ENCODE data around the gene BDNF. TPM values are rescaled to one million over a fixed set of nuclear protein-coding genes. Genes with fewer than 3 reads are reported as not detected.

Gene BDNF
- total and polyA plus RNA-seq, 2 experiments from 2014 or later = 5.1 to 5.2 TPM

DNA sequence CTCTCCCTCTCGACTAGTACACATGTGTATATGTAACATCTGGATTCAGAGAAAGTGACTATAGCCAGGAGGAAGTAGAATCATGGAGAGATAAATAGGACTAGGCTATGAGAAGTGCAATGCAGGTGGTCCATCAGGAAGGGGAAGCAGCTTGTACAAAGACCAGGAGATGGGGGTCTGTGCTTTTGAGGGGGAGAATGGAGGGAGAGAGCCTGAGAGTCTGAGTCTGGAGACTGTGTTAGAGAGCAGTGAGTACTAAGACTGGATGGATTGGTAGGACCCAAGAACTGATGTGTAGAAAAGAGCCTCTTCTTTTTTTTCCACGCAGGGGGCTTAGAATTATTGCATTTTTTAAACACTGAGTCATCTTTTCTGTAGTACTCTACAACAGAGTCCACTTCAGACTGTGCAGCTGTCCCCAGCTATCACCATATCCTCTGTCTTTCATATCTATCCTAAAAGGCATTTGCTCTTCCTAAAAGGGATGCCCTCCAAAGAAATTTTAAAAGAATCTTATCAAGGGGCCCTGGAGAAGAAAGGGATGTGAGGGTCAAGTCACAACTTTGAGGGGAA lies 80.4 kb downstream of the BDNF start:
- peaks cover 84% of the 10 kb centered on the region for H3K36me3 ChIP-seq (ENCODE audit: insufficient read depth)
- Mint-ChIP-seq H3K4me3 (no peak overlapping the region; the same call in 2 of the 3 replicates), H3K27me3 (ENCODE audit: insufficient read depth, low read depth, poor library complexity) (peaks cover 18% of the 10 kb centered on the region)

More for the DNA sequence above, 80.4 kb downstream of the BDNF start:
- no peak overlapping the region for H3K4me3 ChIP-seq
- Mint-ChIP-seq H3K27ac (no peak overlapping the region; the same call in 1 of the 2 replicates), H3K36me3 (ENCODE audit: low read depth) (peaks cover 96% of the 10 kb centered on the region), H3K9me3 (no peaks in the 10 kb centered on the region; the same call in 2 of the 3 replicates), H3K4me1 (peaks cover 56% of the 10 kb centered on the region)
- peaks cover 15% of the 10 kb centered on the region for H3K4me1 ChIP-seq (ENCODE audit: insufficient read depth)
- peaks cover 34% of the 10 kb centered on the region for H3F3A ChIP-seq (replicated peaks; ENCODE audit: low read depth)
- no peak overlapping the region for H3K27ac ChIP-seq (ENCODE audit: low read depth)
- no peak overlapping the region for H2AFZ ChIP-seq
- no peak for ATAC-seq
- no peak for DNase-seq (ENCODE audit: low spot score)
- H3K9me2 ChIP-seq (ENCODE audit: insufficient read depth) = no peaks in the 10 kb centered on the region
- H3K27me3 ChIP-seq (ENCODE audit: insufficient read depth) = no peaks in the 10 kb centered on the region
- peaks cover 58% of the 10 kb centered on the region for H4K20me1 ChIP-seq (replicated peaks; ENCODE audit: insufficient read depth)
- peaks cover 15% of the 10 kb centered on the region for H3K79me2 ChIP-seq (replicated peaks; ENCODE audit: insufficient read depth)
- no peak overlapping the region for H3K4me2 ChIP-seq
- TF ChIP-seq, protein P1, sequence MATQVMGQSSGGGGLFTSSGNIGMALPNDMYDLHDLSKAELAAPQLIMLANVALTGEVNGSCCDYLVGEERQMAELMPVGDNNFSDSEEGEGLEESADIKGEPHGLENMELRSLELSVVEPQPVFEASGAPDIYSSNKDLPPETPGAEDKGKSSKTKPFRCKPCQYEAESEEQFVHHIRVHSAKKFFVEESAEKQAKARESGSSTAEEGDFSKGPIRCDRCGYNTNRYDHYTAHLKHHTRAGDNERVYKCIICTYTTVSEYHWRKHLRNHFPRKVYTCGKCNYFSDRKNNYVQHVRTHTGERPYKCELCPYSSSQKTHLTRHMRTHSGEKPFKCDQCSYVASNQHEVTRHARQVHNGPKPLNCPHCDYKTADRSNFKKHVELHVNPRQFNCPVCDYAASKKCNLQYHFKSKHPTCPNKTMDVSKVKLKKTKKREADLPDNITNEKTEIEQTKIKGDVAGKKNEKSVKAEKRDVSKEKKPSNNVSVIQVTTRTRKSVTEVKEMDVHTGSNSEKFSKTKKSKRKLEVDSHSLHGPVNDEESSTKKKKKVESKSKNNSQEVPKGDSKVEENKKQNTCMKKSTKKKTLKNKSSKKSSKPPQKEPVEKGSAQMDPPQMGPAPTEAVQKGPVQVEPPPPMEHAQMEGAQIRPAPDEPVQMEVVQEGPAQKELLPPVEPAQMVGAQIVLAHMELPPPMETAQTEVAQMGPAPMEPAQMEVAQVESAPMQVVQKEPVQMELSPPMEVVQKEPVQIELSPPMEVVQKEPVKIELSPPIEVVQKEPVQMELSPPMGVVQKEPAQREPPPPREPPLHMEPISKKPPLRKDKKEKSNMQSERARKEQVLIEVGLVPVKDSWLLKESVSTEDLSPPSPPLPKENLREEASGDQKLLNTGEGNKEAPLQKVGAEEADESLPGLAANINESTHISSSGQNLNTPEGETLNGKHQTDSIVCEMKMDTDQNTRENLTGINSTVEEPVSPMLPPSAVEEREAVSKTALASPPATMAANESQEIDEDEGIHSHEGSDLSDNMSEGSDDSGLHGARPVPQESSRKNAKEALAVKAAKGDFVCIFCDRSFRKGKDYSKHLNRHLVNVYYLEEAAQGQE (IDR thresholded peaks at IDR 0.05; ENCODE audit: unreplicated experiment) = no peak
- TF ChIP-seq POLR2AphosphoS5 (IDR thresholded peaks at IDR 0.05; ENCODE audit: low read depth) = no peak; the same call in 1 of the 2 replicates
- TF ChIP-seq STAT1 (IDR thresholded peaks at IDR 0.05; ENCODE audit: unreplicated experiment) = no peak
- TF ChIP-seq CREB1 (CRISPR knock-in tag; IDR thresholded peaks at IDR 0.05; ENCODE audit: low read depth) = no peak
- TF ChIP-seq, protein P2, sequence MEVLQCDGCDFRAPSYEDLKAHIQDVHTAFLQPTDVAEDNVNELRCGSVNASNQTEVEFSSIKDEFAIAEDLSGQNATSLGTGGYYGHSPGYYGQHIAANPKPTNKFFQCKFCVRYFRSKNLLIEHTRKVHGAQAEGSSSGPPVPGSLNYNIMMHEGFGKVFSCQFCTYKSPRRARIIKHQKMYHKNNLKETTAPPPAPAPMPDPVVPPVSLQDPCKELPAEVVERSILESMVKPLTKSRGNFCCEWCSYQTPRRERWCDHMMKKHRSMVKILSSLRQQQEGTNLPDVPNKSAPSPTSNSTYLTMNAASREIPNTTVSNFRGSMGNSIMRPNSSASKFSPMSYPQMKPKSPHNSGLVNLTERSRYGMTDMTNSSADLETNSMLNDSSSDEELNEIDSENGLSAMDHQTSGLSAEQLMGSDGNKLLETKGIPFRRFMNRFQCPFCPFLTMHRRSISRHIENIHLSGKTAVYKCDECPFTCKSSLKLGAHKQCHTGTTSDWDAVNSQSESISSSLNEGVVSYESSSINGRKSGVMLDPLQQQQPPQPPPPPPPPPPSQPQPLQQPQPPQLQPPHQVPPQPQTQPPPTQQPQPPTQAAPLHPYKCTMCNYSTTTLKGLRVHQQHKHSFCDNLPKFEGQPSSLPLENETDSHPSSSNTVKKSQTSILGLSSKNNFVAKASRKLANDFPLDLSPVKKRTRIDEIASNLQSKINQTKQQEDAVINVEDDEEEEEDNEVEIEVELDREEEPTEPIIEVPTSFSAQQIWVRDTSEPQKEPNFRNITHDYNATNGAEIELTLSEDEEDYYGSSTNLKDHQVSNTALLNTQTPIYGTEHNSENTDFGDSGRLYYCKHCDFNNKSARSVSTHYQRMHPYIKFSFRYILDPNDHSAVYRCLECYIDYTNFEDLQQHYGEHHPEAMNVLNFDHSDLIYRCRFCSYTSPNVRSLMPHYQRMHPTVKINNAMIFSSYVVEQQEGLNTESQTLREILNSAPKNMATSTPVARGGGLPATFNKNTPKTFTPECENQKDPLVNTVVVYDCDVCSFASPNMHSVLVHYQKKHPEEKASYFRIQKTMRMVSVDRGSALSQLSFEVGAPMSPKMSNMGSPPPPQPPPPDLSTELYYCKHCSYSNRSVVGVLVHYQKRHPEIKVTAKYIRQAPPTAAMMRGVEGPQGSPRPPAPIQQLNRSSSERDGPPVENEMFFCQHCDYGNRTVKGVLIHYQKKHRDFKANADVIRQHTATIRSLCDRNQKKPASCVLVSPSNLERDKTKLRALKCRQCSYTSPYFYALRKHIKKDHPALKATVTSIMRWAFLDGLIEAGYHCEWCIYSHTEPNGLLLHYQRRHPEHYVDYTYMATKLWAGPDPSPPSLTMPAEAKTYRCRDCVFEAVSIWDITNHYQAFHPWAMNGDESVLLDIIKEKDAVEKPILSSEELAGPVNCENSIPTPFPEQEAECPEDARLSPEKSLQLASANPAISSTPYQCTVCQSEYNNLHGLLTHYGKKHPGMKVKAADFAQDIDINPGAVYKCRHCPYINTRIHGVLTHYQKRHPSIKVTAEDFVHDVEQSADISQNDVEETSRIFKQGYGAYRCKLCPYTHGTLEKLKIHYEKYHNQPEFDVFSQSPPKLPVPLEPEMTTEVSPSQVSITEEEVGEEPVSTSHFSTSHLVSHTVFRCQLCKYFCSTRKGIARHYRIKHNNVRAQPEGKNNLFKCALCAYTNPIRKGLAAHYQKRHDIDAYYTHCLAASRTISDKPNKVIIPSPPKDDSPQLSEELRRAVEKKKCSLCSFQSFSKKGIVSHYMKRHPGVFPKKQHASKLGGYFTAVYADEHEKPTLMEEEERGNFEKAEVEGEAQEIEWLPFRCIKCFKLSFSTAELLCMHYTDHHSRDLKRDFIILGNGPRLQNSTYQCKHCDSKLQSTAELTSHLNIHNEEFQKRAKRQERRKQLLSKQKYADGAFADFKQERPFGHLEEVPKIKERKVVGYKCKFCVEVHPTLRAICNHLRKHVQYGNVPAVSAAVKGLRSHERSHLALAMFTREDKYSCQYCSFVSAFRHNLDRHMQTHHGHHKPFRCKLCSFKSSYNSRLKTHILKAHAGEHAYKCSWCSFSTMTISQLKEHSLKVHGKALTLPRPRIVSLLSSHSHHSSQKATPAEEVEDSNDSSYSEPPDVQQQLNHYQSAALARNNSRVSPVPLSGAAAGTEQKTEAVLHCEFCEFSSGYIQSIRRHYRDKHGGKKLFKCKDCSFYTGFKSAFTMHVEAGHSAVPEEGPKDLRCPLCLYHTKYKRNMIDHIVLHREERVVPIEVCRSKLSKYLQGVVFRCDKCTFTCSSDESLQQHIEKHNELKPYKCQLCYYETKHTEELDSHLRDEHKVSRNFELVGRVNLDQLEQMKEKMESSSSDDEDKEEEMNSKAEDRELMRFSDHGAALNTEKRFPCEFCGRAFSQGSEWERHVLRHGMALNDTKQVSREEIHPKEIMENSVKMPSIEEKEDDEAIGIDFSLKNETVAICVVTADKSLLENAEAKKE (CRISPR knock-in tag; IDR thresholded peaks at IDR 0.05) = no peak
- no peak for TF ChIP-seq EZH2 (IDR thresholded peaks at IDR 0.05; ENCODE audit: low read depth, unreplicated experiment)
- TF ChIP-seq, protein P3, sequence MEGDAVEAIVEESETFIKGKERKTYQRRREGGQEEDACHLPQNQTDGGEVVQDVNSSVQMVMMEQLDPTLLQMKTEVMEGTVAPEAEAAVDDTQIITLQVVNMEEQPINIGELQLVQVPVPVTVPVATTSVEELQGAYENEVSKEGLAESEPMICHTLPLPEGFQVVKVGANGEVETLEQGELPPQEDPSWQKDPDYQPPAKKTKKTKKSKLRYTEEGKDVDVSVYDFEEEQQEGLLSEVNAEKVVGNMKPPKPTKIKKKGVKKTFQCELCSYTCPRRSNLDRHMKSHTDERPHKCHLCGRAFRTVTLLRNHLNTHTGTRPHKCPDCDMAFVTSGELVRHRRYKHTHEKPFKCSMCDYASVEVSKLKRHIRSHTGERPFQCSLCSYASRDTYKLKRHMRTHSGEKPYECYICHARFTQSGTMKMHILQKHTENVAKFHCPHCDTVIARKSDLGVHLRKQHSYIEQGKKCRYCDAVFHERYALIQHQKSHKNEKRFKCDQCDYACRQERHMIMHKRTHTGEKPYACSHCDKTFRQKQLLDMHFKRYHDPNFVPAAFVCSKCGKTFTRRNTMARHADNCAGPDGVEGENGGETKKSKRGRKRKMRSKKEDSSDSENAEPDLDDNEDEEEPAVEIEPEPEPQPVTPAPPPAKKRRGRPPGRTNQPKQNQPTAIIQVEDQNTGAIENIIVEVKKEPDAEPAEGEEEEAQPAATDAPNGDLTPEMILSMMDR (conservative IDR thresholded peaks at IDR 0.05; ENCODE audit: low read depth in 2 of 2) = no peak
- no peak for TF ChIP-seq EZH2phosphoT487 (IDR thresholded peaks at IDR 0.05; ENCODE audit: unreplicated experiment)
- TF ChIP-seq, protein P4, sequence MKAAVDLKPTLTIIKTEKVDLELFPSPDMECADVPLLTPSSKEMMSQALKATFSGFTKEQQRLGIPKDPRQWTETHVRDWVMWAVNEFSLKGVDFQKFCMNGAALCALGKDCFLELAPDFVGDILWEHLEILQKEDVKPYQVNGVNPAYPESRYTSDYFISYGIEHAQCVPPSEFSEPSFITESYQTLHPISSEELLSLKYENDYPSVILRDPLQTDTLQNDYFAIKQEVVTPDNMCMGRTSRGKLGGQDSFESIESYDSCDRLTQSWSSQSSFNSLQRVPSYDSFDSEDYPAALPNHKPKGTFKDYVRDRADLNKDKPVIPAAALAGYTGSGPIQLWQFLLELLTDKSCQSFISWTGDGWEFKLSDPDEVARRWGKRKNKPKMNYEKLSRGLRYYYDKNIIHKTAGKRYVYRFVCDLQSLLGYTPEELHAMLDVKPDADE (IDR thresholded peaks at IDR 0.05) = no peak
- TF ChIP-seq ZNF114 (CRISPR knock-in tag; IDR thresholded peaks at IDR 0.05) = no peak
- TF ChIP-seq JUNB (IDR thresholded peaks at IDR 0.05; ENCODE audit: unreplicated experiment) = no peak
- no peak for TF ChIP-seq NANOG (IDR thresholded peaks at IDR 0.05; ENCODE audit: borderline replicate concordance)
- TF ChIP-seq ZNF331 (CRISPR knock-in tag; IDR thresholded peaks at IDR 0.05; ENCODE audit: low read depth) = no peak

Measured in GM23338 (cell line).